ENCODE data around the gene CACNA1B.

CACNA1B gene

GRCh38 chr9:138077126-138077525 lies 199.5 kb downstream of the CACNA1B start:
- no peak for DNase-seq

DNA sequence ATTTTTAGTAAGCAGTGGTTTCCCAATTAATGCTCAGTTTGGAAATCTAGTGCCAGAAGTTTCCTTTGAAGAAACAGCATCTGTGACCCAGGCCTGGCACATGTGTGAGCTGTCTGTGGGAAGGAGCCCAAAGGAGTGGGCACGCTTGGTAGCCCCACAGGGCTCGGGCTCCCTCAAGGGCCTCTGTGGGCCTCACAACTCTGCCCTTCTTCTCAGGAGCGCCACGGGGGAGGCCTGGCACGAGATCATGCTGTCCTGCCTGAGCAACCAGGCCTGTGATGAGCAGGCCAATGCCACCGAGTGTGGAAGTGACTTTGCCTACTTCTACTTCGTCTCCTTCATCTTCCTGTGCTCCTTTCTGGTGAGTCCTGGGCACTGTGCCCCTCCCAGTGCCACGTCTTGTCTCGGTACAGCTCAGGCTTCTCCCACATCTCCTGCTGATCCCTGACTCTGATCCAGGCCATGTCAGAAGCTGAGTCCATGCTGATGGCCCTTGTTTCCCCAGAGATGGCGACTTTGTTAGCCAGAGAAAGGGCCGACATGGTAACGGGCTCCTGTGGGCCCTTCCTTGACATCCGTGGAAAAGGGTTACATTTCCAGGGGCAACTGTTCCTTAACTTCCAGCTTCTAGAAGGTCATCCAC lies 200.4 kb downstream of the CACNA1B start:
- DNase-seq, result no peak

DNA sequence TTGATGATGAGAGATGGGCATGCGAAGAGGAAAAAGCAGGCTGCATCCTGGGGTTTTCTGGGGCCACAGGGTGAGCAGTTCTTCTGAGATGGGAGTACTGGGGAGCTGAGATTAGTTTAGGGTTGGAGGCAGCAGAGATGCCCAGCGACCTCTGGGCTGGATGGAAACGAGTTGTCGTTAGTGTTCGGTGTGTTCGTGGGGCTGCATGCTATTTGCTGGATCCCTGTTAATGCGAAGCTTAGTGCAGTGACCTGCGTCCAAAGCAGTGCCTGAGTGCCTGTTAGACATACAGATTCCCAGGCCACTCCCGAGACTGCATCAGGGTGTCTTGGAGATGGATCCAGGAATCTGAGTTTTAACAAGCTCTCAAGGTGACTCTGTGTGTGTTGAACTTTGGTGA lies 201.3 kb downstream of the CACNA1B start:
- no peak for DNase-seq

- no peak for DNase-seq
These were observed 203.4 kb downstream of the CACNA1B start for GRCh38 chr9:138080979-138081378.

DNA sequence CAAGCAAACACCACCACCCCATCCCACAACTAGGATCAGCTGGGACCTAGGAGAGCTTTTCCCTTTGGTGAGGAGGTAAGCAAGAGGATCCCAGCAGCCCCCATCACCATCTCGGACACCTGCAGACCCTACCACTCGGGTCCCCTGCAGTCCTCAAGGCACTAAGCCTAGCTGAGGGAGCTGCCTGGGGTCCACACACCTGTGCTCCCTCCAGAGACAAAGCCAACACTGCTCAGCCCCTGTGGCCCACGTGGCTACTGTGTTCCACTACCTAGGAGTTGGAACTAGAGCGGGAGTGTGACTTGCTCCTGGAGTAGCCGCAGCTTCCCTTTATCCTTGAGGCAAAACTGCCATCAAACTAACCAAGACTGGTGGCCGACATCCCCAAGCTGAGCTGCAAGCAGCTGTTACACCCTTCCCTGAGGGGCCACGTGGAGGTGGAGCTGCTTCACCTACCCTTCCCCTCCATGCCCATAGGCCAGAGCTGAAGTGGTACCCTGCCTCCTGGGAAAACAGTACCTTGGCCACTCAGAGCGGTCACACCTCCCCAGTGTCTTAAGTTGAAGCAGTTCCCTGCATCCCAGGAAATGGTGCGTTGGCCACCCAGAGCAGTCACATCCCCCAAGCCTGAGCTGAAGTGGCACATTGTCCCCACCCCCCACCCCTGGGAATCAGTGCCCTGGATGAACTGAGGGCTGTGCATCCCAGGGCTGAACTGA lies 205.5 kb downstream of the CACNA1B start:
- no peak for DNase-seq

DNA sequence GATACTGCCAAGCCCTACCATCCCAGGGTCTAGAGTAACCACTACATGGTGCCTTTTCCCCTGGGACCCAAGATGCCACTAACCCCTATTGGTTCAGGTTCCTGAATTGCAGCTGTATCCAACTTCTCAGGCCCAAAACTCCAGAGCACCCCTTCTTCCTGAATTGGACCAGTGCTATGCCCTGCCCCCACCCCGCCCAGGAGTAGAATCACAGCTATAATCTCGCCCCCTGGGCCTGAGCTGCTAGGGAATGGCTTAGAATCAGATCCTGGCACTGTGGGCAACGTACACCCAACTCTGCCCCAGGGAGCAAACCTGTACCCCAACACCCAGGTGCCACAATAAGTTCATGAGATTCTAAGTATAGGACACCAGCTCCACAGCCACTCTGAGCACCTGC lies 206.3 kb downstream of the CACNA1B start:
- no peak for DNase-seq

DNA sequence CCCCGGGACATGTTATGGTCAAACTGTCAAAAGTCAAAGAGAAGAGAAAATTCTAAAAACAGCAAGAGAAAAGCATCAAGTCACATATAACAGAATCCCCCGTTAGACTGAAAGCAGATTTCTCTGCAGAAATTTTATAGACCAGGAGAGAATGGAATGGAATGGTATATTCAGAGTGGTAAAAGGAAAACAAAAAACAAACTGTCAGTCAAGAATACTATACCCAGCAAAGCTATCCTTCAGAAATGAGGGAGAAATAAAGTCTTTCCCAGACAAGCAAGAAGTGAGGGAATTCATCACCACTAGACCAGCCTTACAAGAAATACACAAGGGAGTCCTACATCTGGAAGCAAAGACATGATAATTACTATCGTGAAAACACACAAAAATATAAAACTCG lies 208.0 kb downstream of the CACNA1B start:
- DNase-seq, result no peak

GRCh38 chr9:138092057-138092456 lies 214.5 kb downstream of the CACNA1B start:
- peak; percentile 27 for DNase-seq

GRCh38 chr9:138094028-138094427 lies 216.4 kb downstream of the CACNA1B start:
- no peak for DNase-seq

DNA sequence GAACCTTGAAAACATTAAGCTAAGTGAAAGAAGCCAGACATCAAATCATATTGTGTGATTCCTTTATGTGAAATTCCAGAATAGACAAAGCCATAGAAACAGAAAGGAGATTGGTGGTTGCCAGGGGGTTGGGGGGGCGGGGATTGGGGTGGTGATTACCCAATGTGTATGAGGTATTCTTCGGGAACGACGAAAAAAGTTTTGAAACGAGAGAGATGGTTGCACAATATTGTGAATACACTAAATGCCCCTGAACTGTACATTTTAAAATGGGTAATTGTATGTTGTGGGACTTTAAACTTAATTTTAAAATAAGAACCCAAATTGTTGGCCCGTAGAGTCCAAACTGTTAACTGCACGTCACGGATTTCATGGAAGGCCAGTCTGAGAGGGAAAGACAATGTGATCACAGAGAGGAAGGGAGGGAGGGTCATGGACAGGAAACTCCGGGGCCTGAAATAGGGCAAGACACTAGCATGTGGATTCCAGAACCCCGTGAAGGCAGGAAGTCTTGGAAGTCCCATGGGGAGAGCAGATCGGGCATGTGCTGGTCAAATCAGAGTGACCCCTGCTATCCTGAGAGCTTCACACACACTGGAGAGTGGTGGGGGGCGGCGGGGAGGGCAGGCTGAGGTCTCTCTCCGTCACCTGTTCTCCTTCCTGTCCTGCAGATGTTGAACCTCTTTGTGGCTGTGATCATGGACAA lies 218.4 kb downstream of the CACNA1B start:
- DNase-seq, result no peak

- no peak for DNase-seq
These were observed 218.9 kb downstream of the CACNA1B start for GRCh38 chr9:138096519-138096845.

- no peak for DNase-seq
These were observed 220.0 kb downstream of the CACNA1B start for GRCh38 chr9:138097501-138097991.

GRCh38 chr9:138098116-138098907 lies 220.7 kb downstream of the CACNA1B start:
- no peak for DNase-seq

DNA sequence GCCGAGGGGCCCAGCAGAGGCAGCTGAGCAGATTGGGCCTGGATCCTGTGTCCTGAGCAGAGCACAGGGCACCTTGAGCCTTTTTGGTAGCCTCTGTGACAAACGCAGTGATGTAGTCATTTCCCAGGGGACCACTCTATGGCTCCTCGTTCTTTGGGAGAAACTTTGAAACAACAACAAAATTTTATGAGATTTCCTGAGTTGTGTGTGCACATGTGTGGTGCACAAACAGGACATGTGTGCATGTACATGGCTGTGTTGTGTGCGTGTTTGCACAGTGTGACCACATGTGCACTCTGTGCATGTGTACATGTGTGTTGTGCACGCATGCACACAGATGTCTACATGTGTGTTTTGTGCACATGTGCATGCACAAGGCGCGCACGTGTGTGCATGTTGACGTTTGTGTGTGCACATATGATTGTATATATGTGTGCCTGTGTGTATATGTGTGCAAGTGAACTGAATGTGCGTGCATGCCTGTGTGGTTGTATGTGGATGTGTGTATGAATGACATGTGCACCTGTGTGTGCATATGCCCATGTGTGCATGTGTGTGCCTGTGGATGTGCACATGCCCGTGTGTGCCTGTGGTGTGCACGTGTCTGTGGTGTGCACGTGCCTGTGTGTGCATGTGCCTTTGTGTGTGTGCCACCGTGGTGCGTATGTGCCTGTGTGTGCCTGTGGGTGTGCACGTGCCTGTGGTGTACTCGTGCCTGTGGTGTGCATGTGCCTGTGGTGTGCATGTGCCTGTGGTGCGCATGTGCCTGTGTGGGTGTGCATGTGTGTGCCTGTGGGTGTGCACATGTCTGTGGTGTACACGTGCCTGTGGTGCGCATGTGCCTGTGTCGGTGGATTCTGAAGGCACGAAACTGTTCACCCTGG lies 221.6 kb downstream of the CACNA1B start:
- DNase-seq, result no peak

GRCh38 chr9:138099803-138100598 lies 222.4 kb downstream of the CACNA1B start:
- DNase-seq, result no peak

DNA sequence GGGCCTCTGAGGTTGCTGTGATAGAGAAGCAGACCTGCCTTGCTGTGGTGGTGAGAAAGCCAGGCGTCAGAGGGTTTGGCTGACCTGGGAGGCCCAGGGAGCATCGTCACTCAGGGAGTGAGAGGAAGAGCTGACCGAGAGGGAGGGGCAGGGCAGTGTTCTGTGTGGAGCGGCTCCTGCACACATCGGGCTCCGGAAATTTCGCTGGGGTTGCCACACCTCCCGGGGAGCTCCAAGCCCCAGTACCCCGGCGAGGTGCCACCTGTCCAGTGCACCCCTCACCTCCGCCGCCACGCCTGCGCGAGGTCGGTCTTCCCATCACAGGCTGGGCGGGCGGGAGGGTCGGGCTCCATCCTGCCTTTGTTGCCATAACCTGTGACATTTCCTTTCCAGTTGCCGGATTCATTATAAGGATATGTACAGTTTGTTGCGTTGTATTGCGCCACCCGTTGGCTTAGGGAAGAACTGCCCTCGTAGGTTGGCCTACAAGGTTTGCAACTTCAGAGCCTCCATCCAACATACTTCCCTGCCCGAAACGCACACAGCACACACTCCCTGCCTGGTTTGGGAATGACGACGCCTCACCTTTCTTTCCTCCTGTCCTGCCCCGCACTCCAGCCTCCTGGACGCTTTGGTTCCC lies 223.2 kb downstream of the CACNA1B start:
- DNase-seq, result peak; percentile 44

- DNase-seq, result no peak
These were observed 224.1 kb downstream of the CACNA1B start for GRCh38 chr9:138101444-138102234.

- no peak for DNase-seq
These were observed 224.9 kb downstream of the CACNA1B start for GRCh38 chr9:138102246-138103051.

All from DMS53 (cell line).